GM18951 (cell line): Measurements from ENCODE around the gene CCNY.

ENCODE experiments used
- POLR2A ChIP-seq: IDR thresholded peaks from 4 replicates; pipeline ENCODE4 v1.6.1; 2011; ENCODE audit warnings: mild to moderate bottlenecking; ENCODE audit not compliant: insufficient read length, insufficient read depth; ENCODE audit errors: extremely low read depth
- in situ Hi-C: fragments of 300-500 bp; cut with MboI; formaldehyde crosslinking; loops from one replicate; pipeline ENCODE4 v1.12.0; 2022; ENCODE audit warnings: low sequenced_read_pairs, mixed read lengths, inconsistent platforms; ENCODE audit not compliant: unreplicated experiment

CCNY gene

GRCh38 chr10:35322636-35323035, 13.7 kb upstream of the CCNY start:
- TF ChIP-seq POLR2A = no peak
- in situ Hi-C loops = no loop called here

GRCh38 chr10:35324196-35324595, 12.1 kb upstream of the CCNY start:
- no peak for TF ChIP-seq POLR2A
- in situ Hi-C loops = no loop called here

- in situ Hi-C loops = no loop called here
- no peak for TF ChIP-seq POLR2A
Observed at GRCh38 chr10:35326466-35327235, 9.7 kb upstream of the CCNY start.

GRCh38 chr10:35327790-35328403, 8.4 kb upstream of the CCNY start:
- in situ Hi-C loops = no loop called here
- TF ChIP-seq POLR2A = no peak

GRCh38 chr10:35328404-35329037, 7.8 kb upstream of the CCNY start:
- in situ Hi-C loops = no loop called here
- no peak for TF ChIP-seq POLR2A

GRCh38 chr10:35329520-35329919, 6.8 kb upstream of the CCNY start:
- no peak for TF ChIP-seq POLR2A
- in situ Hi-C loops = no loop called here

- TF ChIP-seq POLR2A = no peak
- in situ Hi-C loops = no loop called here
Observed at GRCh38 chr10:35331894-35332640, 4.2 kb upstream of the CCNY start.

GRCh38 chr10:35334297-35334696, 2.0 kb upstream of the CCNY start:
- in situ Hi-C loops = no loop called here
- no peak for TF ChIP-seq POLR2A

- no peak for TF ChIP-seq POLR2A
- in situ Hi-C loops = no loop called here
Observed at GRCh38 chr10:35335133-35336083, 901 bp upstream of the CCNY start.

- in situ Hi-C loops = no loop called here
- TF ChIP-seq POLR2A = no peak
Observed at GRCh38 chr10:35336921-35337823, 863 bp downstream of the CCNY start.

GRCh38 chr10:35339942-35340341, 3.6 kb downstream of the CCNY start:
- TF ChIP-seq POLR2A = no peak
- in situ Hi-C loops = no loop called here
